ENCODE measurements around the gene HAND1.

HAND1 gene

DNA sequence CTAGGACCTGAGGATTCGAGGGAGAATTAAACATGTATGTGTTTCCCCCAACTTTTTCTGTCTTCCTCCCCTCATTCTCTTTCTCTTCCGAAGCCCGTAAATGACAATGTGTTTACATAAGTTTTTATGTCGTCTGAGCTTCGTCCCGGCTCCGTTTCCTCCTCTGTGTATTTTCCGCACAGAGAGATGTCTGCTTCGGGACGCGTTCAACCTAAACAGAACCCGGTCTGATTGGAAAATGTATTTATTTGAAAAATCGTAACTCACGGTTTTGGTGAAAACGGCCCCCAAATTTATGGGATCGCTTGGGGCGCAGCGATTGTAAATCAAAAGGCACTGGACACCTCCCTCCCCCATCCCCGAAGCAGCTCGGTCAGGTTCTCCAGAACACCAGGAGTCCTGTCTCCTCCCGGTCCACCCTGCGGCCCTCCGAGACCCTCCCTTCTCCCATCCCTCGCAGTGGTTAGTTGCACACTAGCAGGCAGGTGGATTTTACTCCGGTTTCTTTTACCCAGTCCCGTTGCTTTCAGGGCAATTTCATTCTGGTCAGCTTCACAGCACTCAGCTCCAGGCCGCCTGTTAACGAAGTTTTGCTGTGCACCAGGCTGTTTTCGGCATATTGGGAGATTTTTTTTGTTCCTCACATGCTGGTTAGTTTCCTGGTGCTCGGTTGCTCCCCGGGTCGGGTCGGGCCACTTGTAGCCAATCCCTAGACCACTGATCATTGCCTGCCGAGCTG lies 5.8 kb upstream of the HAND1 start:
- WGBS = 4% methylated on average over 34 of the region's 34 CpGs
- Histone ChIP-seq H3K9ac (ENCODE audit: low read length) (no peak overlapping the region), H4K91ac (ENCODE audit: low read length) (no peak overlapping the region)

DNA sequence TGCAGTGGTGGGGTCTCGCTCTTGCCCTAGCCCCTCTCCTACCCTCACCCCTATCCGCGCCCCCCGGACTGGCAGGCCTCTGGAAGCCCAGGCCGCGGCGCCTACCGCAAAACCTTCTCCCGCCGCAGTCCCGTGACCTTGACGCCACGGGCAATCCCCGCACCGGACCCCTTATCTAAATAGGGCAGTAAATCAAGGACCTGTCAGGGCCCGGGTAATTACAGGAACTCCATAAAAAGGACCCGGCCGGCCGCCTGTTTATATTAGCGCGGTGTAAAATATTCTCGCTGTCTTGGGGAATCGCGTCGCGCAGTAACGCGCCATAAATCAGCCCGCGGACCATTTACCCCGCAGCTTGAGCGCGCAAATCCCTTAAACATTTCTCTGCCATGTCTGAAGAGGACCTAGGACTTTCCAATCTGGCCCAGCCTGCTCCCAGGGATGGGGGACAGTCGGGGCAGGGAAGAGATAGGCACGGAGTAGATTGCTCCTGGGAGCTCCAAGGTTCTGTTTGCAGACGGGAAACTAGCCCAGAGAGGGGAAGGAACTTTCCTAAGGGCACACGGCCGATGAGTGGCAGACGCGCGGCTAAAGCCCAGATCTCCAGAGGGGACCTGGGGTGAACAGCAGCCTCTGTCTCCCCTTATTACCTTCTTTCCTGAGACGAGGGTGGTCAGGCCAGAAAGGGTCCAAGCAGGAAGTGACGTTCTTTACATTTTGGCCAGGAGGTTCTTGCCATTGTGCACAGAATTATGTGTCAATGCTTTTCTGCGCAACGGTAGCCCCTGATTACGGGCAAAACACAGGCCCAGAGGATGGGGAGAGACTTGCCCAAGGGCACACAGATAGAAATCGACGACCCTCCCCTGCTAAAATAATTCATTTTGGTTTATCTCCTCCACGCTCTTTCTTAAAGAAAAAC lies 4.8 kb upstream of the HAND1 start:
- H3K9me3 ChIP-seq (ENCODE audit: control insufficient read depth, low read length) = peaks cover 3% of the 10 kb centered on the region
- no peak overlapping the region for H3K4me2 ChIP-seq (ENCODE audit: low read length, poor library complexity, severe bottlenecking)
- no peak overlapping the region for H2BK12ac ChIP-seq (ENCODE audit: low read length in 2 of 2)
- H3K4ac ChIP-seq (ENCODE audit: low read depth in 1 of 2, low read length in 2 of 2) = no peak overlapping the region
- no peak overlapping the region for H2BK120ac ChIP-seq (ENCODE audit: low read depth, low read length)
- H2AFZ ChIP-seq (ENCODE audit: low read depth, low read length) = no peak overlapping the region
- no peak overlapping the region for H3K14ac ChIP-seq (ENCODE audit: low read length in 2 of 2)
- H4K91ac ChIP-seq (ENCODE audit: low read length) = no peak overlapping the region
- no peak overlapping the region for H2BK15ac ChIP-seq (ENCODE audit: low read depth, poor library complexity, severe bottlenecking)
- H2AK5ac ChIP-seq (ENCODE audit: low read length, severe bottlenecking) = no peak overlapping the region
- H4K8ac ChIP-seq (ENCODE audit: low read length) = no peak overlapping the region
- WGBS = 2% methylated on average over 44 of the region's 49 CpGs
- no peaks in the 10 kb centered on the region for H3K79me1 ChIP-seq (replicated peaks; ENCODE audit: low read length, poor library complexity, severe bottlenecking)
- H3K4me3 ChIP-seq (ENCODE audit: insufficient read depth in 1 of 2, low read depth in 1 of 2, low read length in 2 of 2) = no peak overlapping the region
- no peak overlapping the region for H3K27ac ChIP-seq (ENCODE audit: low read length, poor library complexity, severe bottlenecking)
- peak overlapping the region in 1 of 2 experiments; percentile 77 for H3K23ac ChIP-seq (ENCODE audit: low read length in 2 of 2)
- peaks cover 98 to 100% of the 10 kb centered on the region in 2 experiments for H3K27me3 ChIP-seq (ENCODE audit: control insufficient read depth in 1 of 2, insufficient read depth in 1 of 2, low read length in 2 of 2)
- peaks cover 18% of the 10 kb centered on the region for H3K4me1 ChIP-seq (ENCODE audit: control insufficient read depth, insufficient read depth, low read depth, low read length)
- DNase-seq = peak; percentile 12
- H3K9ac ChIP-seq (ENCODE audit: low read length) = no peak overlapping the region
- H2BK5ac ChIP-seq (ENCODE audit: low read depth, low read length, poor library complexity, severe bottlenecking) = no peak overlapping the region
- no peaks in the 10 kb centered on the region for H3K36me3 ChIP-seq (ENCODE audit: control insufficient read depth in 1 of 2, insufficient read depth in 2 of 2, low read depth in 1 of 2, low read length in 2 of 2)
- H3K18ac ChIP-seq (ENCODE audit: low read depth in 1 of 2, low read length in 2 of 2) = no peak overlapping the region

More for the DNA sequence above, 5.8 kb upstream of the HAND1 start:
- H3K14ac ChIP-seq (ENCODE audit: low read length in 2 of 2) = no peak overlapping the region
- H2AFZ ChIP-seq (ENCODE audit: low read depth, low read length) = no peak overlapping the region
- H3K27ac ChIP-seq (ENCODE audit: low read length, poor library complexity, severe bottlenecking) = no peak overlapping the region
- no peak for DNase-seq
- H3K4me1 ChIP-seq (ENCODE audit: control insufficient read depth, insufficient read depth, low read depth, low read length) = peaks cover 12% of the 10 kb centered on the region
- no peak overlapping the region for H3K4ac ChIP-seq (ENCODE audit: low read depth in 1 of 2, low read length in 2 of 2)
- H3K79me1 ChIP-seq (replicated peaks; ENCODE audit: low read length, poor library complexity, severe bottlenecking) = no peaks in the 10 kb centered on the region
- no peak overlapping the region for H3K18ac ChIP-seq (ENCODE audit: low read depth in 1 of 2, low read length in 2 of 2)
- H2BK120ac ChIP-seq (ENCODE audit: low read depth, low read length) = no peak overlapping the region
- H3K9me3 ChIP-seq (ENCODE audit: control insufficient read depth, low read length) = peaks cover 3% of the 10 kb centered on the region
- H2BK12ac ChIP-seq (ENCODE audit: low read length in 2 of 2) = no peak overlapping the region
- H2AK5ac ChIP-seq (ENCODE audit: low read length, severe bottlenecking) = no peak overlapping the region
- H3K4me2 ChIP-seq (ENCODE audit: low read length, poor library complexity, severe bottlenecking) = no peak overlapping the region
- H2BK5ac ChIP-seq (ENCODE audit: low read depth, low read length, poor library complexity, severe bottlenecking) = no peak overlapping the region
- no peaks in the 10 kb centered on the region for H3K36me3 ChIP-seq (ENCODE audit: control insufficient read depth in 1 of 2, insufficient read depth in 2 of 2, low read depth in 1 of 2, low read length in 2 of 2)
- no peak overlapping the region for H3K23ac ChIP-seq (ENCODE audit: low read length in 2 of 2)
- H2BK15ac ChIP-seq (ENCODE audit: low read depth, poor library complexity, severe bottlenecking) = no peak overlapping the region
- no peak overlapping the region for H3K4me3 ChIP-seq (ENCODE audit: insufficient read depth in 1 of 2, low read depth in 1 of 2, low read length in 2 of 2)
- H4K8ac ChIP-seq (ENCODE audit: low read length) = no peak overlapping the region
- peaks cover 89 to 96% of the 10 kb centered on the region in 2 experiments for H3K27me3 ChIP-seq (ENCODE audit: control insufficient read depth in 1 of 2, insufficient read depth in 1 of 2, low read length in 2 of 2)

DNA sequence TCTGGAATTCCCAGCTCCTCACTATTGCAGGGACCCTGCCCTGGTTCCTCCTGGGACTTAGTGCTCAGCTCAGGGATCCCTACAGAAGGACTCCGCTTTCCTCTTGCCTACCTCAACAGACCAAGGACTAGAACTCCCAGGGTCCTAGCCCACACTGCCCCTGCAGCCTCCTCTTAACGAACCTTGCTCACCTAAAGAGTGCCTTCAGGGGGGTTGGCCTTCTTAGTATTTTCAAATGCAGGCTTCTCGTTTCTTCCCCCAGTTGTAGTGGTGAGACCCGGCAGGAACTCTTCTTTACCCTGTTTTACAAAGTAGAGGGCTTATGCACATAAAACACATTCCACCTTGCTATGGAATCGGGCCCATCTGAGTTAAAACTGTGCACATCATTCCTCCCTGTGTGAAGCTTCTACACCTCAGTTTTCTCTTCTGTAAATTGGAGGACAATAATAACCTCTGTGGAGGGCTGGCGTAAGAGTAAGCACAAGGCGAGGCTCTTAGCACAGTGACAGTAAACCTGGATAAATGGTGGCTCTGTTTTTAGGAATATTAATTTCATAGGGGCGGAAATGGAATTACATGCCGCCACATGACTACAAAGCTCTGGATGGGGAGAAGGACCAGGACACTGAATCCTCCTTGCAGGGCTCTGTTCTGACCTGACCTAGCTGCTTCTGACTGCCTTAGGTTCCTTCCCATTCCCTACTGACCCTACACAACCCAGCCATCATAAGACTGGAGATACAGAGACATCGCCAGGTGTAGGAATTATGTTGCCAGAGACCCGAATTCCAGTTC lies 3.8 kb upstream of the HAND1 start:
- Histone ChIP-seq H3K9ac (ENCODE audit: low read length) (no peak overlapping the region), H3K14ac (ENCODE audit: low read length in 2 of 2) (no peak overlapping the region), H2BK12ac (ENCODE audit: low read length in 2 of 2) (no peak overlapping the region), H3K4me1 (ENCODE audit: control insufficient read depth, insufficient read depth, low read depth, low read length) (peaks cover 25% of the 10 kb centered on the region), H3K79me1 (replicated peaks; ENCODE audit: low read length, poor library complexity, severe bottlenecking) (no peaks in the 10 kb centered on the region), H2AK5ac (ENCODE audit: low read length, severe bottlenecking) (no peak overlapping the region), H3K27ac (ENCODE audit: low read length, poor library complexity, severe bottlenecking) (no peak overlapping the region), H3K23ac (ENCODE audit: low read length in 2 of 2) (no peak overlapping the region), H2BK5ac (ENCODE audit: low read depth, low read length, poor library complexity, severe bottlenecking) (no peak overlapping the region), H2BK120ac (ENCODE audit: low read depth, low read length) (no peak overlapping the region), H3K18ac (ENCODE audit: low read depth in 1 of 2, low read length in 2 of 2) (no peak overlapping the region), H2BK15ac (ENCODE audit: low read depth, poor library complexity, severe bottlenecking) (no peak overlapping the region), H3K27me3 (ENCODE audit: control insufficient read depth in 1 of 2, insufficient read depth in 1 of 2, low read length in 2 of 2) (peaks cover 100% of the 10 kb centered on the region in 2 experiments), H2AFZ (ENCODE audit: low read depth, low read length) (no peak overlapping the region), H3K4me3 (ENCODE audit: insufficient read depth in 1 of 2, low read depth in 1 of 2, low read length in 2 of 2) (no peak overlapping the region), H3K36me3 (ENCODE audit: control insufficient read depth in 1 of 2, insufficient read depth in 2 of 2, low read depth in 1 of 2, low read length in 2 of 2) (no peaks in the 10 kb centered on the region), H4K8ac (ENCODE audit: low read length) (no peak overlapping the region), H3K4me2 (ENCODE audit: low read length, poor library complexity, severe bottlenecking) (no peak overlapping the region), H3K9me3 (ENCODE audit: control insufficient read depth, low read length) (peaks cover 3% of the 10 kb centered on the region), H4K91ac (ENCODE audit: low read length) (no peak overlapping the region), H3K4ac (ENCODE audit: low read depth in 1 of 2, low read length in 2 of 2) (no peak overlapping the region)
- 39% methylated on average over 11 of the region's 11 CpGs for WGBS
- no peak for DNase-seq

All from mesenchymal stem cell (in vitro differentiated cells and primary cell).